HL-60/S4 (cell line): Measurements from ENCODE around the gene HLA-DOA.

ENCODE experiments used
- in situ Hi-C: fragments of 300-500 bp; cut with MboI; formaldehyde crosslinking; loops from 2 replicates; pipeline ENCODE4 v1.14.3; 2022; ENCODE audit warnings: low sequenced_read_pairs

HLA-DOA gene

DNA sequence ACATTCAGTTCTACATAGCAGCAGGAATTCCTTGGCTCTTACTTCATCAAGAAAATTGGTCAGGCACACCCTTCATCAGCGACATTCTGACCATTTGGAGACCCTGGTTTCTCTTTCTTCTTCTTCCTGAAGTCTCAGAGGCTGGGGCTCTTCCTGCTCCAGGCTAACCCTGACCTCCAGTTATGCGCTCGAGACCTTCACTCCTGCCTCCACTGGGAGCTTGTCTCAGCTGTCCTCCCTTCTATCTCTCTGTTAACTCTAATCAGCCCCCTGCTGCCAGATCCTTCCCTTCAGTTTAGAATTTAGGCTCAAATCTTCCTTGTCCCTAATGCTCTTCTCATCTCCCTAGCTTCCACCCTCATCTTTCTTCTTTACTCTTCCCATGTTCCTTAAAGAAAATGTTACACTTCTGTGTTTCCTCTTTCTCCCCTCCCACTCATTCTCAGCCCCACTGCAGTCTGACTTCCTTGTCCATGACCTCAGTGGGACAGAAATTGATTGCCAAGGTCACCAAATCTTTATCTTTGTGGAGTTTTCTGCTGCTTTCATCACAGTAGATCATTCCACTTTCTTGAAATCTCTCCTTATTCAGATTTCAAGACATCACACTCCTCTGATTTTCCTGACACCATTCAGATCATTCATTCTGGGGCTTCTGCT is 8.4 kb upstream of the HLA-DOA start:
- in situ Hi-C loops, result loop anchor here (10.0 kb wide), 1 partner anchor 67 kb away; no protein-coding TSS in a partner anchor

GRCh38 chr6:33017018-33017417 is 7.6 kb upstream of the HLA-DOA start:
- in situ Hi-C loops, result loop anchor here (10.0 kb wide), 1 partner anchor 68 kb away; no protein-coding TSS in a partner anchor

GRCh38 chr6:33015798-33016197 is 6.4 kb upstream of the HLA-DOA start:
- in situ Hi-C loops, result loop anchor here (10.0 kb wide), 1 partner anchor 69 kb away; no protein-coding TSS in a partner anchor

- in situ Hi-C loops, result loop anchor here (10.0 kb wide), 1 partner anchor 70 kb away; no protein-coding TSS in a partner anchor
Observed at GRCh38 chr6:33014841-33015634, 5.6 kb upstream of the HLA-DOA start.

- in situ Hi-C loops, result loop anchor here (10.0 kb wide), 1 partner anchor 71 kb away; no protein-coding TSS in a partner anchor
Observed at GRCh38 chr6:33013608-33014007, 4.2 kb upstream of the HLA-DOA start.

DNA sequence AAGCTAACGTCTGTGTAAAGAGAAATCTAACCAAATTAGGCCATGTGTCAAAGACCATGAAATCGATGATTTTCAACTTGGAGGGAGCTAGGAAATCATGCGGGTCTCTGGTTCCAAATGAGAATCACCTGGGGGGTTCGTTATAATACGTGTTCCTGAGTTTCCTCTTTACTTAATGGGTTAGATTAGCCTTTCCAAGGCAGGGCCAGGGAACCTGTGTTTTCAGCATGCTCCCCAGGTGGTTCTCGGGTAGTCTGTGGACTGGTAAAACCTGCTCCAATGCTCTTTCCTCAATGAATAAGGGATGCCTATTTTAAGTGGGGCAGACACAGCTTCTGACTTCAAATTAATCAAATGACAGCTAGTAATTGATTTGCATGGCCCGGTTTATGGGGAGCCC is 965 bp upstream of the HLA-DOA start:
- in situ Hi-C loops, result loop anchor here (10.0 kb wide), 1 partner anchor 74 kb away; no protein-coding TSS in a partner anchor

GRCh38 chr6:33007831-33008400 is 1.5 kb downstream of the HLA-DOA start:
- in situ Hi-C loops, result no loop called here

GRCh38 chr6:33004940-33005339 is 4.5 kb downstream of the HLA-DOA start:
- in situ Hi-C loops, result no loop called here

- in situ Hi-C loops, result no loop called here
Observed at GRCh38 chr6:33001685-33002084, 7.7 kb downstream of the HLA-DOA start.

GRCh38 chr6:33000055-33000454 is 9.3 kb downstream of the HLA-DOA start:
- in situ Hi-C loops, result no loop called here

DNA sequence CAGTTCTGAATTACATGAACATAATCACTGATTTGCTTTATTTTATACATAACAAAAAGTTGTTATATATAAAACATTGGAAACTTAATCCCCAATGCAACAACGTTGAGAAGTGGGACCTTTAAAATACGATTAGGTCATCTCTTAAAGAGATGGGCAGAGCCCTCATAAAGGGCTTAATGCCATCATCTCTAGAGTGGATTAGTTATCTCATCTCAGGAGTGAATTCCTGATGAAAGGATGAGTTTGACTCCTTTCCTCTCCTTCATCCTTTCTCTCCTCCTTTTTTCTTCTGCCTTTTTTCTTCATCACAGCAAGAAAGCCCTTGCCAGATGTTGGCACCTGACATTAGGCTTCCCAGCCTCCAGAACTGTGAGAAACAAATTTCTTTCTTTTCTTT is 13.9 kb downstream of the HLA-DOA start:
- in situ Hi-C loops, result no loop called here

DNA sequence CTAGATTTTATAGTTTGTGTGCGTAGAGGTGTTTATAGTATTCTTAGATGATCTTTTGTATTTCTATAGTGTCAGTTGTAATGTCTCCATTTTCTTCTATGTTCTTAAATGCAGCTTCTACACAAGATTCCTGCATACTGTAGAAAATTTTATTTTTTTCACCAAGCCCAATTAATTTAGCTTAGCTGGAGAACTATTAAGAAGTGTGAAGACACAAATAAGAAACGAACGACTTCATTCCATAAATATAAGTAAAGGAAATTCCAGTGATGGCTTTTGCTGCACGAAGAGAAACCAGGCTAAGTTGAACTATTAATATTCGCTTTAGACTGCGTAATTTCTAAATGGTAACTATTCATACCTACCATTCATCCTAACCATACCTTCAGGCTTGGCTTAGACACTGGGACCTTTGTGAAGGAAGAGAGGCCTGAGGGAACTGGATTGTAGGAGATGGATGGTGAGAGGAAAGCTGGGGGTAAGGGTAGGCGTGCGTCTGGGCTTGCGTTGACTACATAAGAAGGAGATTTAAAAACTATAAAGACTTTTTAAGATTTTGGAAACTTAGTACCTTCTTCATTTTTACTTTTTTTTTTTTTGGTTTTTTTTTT is 15.9 kb downstream of the HLA-DOA start:
- in situ Hi-C loops, result no loop called here

DNA sequence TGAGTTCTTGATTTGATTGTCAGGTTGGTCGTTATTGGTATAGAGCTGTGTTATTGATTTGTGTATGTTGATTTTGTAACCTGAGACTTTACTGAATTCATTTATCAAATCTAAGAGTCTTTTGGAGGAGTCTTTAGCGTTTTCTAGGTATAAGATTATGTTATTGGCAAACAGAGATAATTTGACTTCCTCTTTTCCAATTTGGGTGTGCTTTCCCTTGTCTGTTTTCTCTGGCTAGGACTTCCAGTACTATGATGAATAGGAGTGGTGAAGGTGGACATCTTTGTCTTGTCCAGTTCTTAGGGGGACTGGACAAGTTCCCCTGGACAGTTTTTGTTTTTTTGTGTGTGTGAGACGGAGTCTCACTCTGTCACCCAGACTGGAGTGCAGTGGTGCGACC is 17.4 kb downstream of the HLA-DOA start:
- in situ Hi-C loops, result no loop called here

- in situ Hi-C loops, result no loop called here
Observed at GRCh38 chr6:32989368-32989767, 20.0 kb downstream of the HLA-DOA start.

DNA sequence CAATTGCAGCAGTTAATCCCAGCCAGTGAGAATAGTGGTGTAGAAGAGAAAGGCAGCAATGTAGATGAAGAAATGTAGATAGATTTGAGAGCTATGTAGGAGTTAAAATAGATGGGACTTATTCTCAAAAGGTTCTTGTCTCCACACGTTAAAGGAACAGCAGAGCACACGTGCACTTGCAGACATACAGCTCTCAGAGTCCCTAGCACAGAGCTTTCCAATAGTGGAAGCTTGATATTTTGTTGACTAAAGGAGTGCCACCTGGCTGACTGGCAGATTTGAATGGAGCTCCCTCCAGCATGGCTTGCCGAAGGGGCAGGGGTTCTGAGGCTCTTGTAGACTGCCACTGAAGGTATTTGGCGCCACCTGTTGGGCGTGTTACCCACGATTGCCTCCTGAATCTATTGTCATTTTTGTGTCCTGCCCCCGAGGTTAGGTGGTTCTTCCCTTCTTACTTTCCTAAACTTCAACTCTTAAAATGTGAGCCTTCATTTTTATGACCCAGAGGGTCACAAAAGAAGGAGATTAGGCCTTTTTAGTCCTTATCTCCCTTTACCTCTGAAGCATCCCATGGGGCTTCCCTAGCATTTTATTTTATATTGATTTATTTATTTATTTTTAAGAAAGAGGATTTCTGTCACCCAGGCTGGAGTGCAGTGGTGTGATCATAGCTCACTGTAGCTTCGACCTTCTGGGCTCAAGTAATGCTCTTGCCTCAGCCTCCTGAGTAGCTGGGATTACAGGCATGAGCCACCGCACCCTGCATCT is 24.6 kb downstream of the HLA-DOA start:
- in situ Hi-C loops, result no loop called here

GRCh38 chr6:32983964-32984621 is 25.3 kb downstream of the HLA-DOA start:
- in situ Hi-C loops, result no loop called here

GRCh38 chr6:32983493-32983848 is 25.9 kb downstream of the HLA-DOA start:
- in situ Hi-C loops, result no loop called here

- in situ Hi-C loops, result no loop called here
Observed at GRCh38 chr6:32982702-32983492, 26.5 kb downstream of the HLA-DOA start.

DNA sequence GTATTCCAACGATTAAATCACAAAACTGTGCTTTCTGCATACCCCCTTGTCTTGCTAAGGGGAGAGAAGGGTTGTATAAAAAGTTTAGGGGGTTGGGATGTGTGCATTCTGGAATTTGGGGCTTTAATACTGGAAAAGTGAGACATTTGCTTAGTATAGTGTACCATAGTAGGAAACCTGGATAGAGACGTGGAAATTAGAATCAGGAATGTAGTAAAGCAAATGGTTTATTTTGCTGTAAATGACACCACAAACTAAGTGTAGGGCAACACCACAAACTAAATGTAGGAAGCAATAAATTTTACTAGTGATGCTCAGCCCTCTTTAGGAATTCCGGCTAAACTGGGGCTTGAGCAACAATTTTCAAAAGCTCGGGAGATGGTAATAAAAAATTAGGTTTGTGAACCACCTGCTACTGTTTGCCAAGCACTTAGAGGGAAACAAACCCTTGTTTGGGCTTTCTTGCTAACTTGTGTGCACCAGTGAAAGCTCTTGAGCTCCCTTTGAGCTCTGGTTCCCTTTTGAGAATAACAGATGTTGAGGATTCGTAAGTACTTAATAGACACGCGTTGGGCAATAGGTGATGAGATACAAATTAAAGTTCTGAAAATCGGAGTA is 27.2 kb downstream of the HLA-DOA start:
- in situ Hi-C loops, result no loop called here
